RWPE2 (cell line): Measurements from ENCODE around the gene ZFP42.
"Not testable (repeated sequence)": the region's sequence is repeated elsewhere in the genome, so short reads cannot be mapped to it uniquely, and the experiment has no call there.

ENCODE experiments used
- ATAC-seq: fragments of 200-7000 bp; cut with Tn5 transposase; 3 replicates; pipeline ENCODE4 v1.9.1; 2021; ENCODE audit warnings: low read depth
- DNase-seq: peaks from one replicate; pipeline ENCODE4 v3.0.0-alpha.2; 2020; ENCODE audit warnings: low spot score
- H3K27ac ChIP-seq: fragments of 450-650 bp; 2 replicates; pipeline ENCODE4 v1.5.1; 2017; ENCODE audit warnings: mild to moderate bottlenecking; ENCODE audit not compliant: poor library complexity, severe bottlenecking
- H3K27me3 ChIP-seq: fragments of 250-450 bp; sonication (Bioruptor Pico); 2 replicates; pipeline ENCODE4 v1.5.1; 2021; ENCODE audit warnings: mild to moderate bottlenecking, moderate library complexity; ENCODE audit not compliant: insufficient read depth, poor library complexity, severe bottlenecking
- H3K36me3 ChIP-seq: fragments of 250-450 bp; sonication (Bioruptor Pico); 2 replicates; pipeline ENCODE4 v1.5.1; 2020; ENCODE audit warnings: low read depth, mild to moderate bottlenecking, moderate library complexity
- H3K4me1 ChIP-seq: fragments of 250-450 bp; sonication (Bioruptor Pico); 2 replicates; pipeline ENCODE4 v1.5.1; 2021; ENCODE audit warnings: mild to moderate bottlenecking, moderate library complexity; ENCODE audit not compliant: insufficient read depth, poor library complexity, severe bottlenecking
- H3K4me3 ChIP-seq: fragments of 250-450 bp; sonication (Bioruptor Pico); 2 replicates; pipeline ENCODE4 v1.5.1; 2021; ENCODE audit warnings: mild to moderate bottlenecking, moderate library complexity; ENCODE audit not compliant: severe bottlenecking
- H3K9me3 ChIP-seq: fragments of 250-450 bp; sonication (Bioruptor Pico); 2 replicates; pipeline ENCODE4 v1.5.1; 2021; ENCODE audit warnings: mild to moderate bottlenecking, moderate library complexity; ENCODE audit not compliant: severe bottlenecking
- TF ChIP-seq, protein P1 (sequence below): fragments of 450-650 bp; IDR thresholded peaks from one replicate; pipeline ENCODE4 v1.5.1; 2017; ENCODE audit warnings: mild to moderate bottlenecking, moderate library complexity; ENCODE audit not compliant: poor library complexity, severe bottlenecking

Gene ZFP42

DNA sequence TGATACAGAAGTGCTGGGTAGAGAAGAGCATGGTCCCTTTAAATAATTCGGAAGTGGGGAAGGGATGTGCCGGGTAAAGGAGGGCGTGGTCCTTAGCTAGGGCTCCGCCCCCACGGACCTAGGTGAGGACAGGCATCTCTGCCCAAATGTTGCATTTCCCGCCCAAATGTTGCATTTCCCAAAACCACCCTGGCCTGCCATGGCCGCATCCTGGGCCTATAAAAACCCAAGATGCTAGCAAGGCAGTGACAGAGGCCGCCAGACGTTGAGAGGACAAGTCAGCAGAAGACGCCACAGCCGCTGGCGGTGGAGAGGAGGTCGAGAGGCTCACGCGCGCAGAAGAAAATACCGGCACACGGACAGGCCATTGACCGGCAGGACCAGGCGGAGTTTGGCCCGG is 46.1 kb downstream of the ZFP42 start:
- Histone ChIP-seq H3K27me3 (no peaks in the 10 kb centered on the region), H3K4me1 (no peaks in the 10 kb centered on the region), H3K4me3 (no peak overlapping the region), H3K36me3 (no peaks in the 10 kb centered on the region), H3K9me3 (no peaks in the 10 kb centered on the region), H3K27ac (no peak overlapping the region)
- TF ChIP-seq, protein P1, sequence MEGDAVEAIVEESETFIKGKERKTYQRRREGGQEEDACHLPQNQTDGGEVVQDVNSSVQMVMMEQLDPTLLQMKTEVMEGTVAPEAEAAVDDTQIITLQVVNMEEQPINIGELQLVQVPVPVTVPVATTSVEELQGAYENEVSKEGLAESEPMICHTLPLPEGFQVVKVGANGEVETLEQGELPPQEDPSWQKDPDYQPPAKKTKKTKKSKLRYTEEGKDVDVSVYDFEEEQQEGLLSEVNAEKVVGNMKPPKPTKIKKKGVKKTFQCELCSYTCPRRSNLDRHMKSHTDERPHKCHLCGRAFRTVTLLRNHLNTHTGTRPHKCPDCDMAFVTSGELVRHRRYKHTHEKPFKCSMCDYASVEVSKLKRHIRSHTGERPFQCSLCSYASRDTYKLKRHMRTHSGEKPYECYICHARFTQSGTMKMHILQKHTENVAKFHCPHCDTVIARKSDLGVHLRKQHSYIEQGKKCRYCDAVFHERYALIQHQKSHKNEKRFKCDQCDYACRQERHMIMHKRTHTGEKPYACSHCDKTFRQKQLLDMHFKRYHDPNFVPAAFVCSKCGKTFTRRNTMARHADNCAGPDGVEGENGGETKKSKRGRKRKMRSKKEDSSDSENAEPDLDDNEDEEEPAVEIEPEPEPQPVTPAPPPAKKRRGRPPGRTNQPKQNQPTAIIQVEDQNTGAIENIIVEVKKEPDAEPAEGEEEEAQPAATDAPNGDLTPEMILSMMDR = no peak
- DNase-seq = no peak
- no peak for ATAC-seq

- no peak for DNase-seq
- Histone ChIP-seq H3K27me3 (no peaks in the 10 kb centered on the region), H3K9me3 (no peaks in the 10 kb centered on the region), H3K27ac (no peak overlapping the region), H3K4me1 (no peaks in the 10 kb centered on the region), H3K4me3 (no peak overlapping the region), H3K36me3 (no peaks in the 10 kb centered on the region)
- TF ChIP-seq, protein P1 = no peak
- no peak for ATAC-seq
Observed at GRCh38 chr4:188042191-188042590, 46.6 kb downstream of the ZFP42 start.

GRCh38 chr4:188043154-188043553 is 47.6 kb downstream of the ZFP42 start:
- ATAC-seq = no peak
- Histone ChIP-seq H3K27me3 (no peaks in the 10 kb centered on the region), H3K9me3 (no peaks in the 10 kb centered on the region), H3K4me1 (no peaks in the 10 kb centered on the region), H3K27ac (no peak overlapping the region), H3K4me3 (no peak overlapping the region), H3K36me3 (no peaks in the 10 kb centered on the region)
- TF ChIP-seq, protein P1 = no peak
- no peak for DNase-seq

DNA sequence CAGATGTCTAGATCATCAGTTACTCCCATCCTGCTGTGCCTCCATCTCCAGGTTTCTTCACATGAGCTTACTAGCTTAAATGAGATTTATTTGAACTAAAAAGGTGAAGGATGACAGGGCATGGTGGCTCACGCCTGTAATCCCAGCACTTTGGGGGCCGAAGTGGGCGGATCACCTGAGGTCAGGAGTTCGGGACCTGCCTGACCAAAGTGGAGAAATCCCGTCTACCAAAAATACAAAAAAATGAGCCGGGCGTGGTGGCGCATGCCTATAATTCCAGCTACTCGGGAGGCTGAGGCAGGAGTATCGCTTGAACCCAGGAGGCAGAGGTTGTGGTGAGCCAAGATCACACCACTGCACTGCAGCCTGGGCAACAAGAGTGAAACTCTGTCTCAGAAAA is 49.9 kb downstream of the ZFP42 start:
- not testable (repeated sequence) for H3K4me3 ChIP-seq, DNase-seq, ATAC-seq, H3K27me3 ChIP-seq, H3K36me3 ChIP-seq, H3K4me1 ChIP-seq, H3K27ac ChIP-seq, H3K9me3 ChIP-seq

- DNase-seq (no peak), ATAC-seq (no peak)
- no peaks in the 10 kb centered on the region for H3K4me1 ChIP-seq
- no peaks in the 10 kb centered on the region for H3K27me3 ChIP-seq
- H3K4me3 ChIP-seq = no peak overlapping the region
- no peaks in the 10 kb centered on the region for H3K36me3 ChIP-seq
- no peaks in the 10 kb centered on the region for H3K9me3 ChIP-seq
- no peak overlapping the region for H3K27ac ChIP-seq
- TF ChIP-seq, protein P1 = no peak
Observed at GRCh38 chr4:188046657-188047056, 51.1 kb downstream of the ZFP42 start.
